ENCODE measurements around the gene DCLK1.

- TF ChIP-seq CTCF (IDR thresholded peaks at IDR 0.05) (no peak), POLR2A (IDR thresholded peaks at IDR 0.05) (no peak), POLR2AphosphoS5 (IDR thresholded peaks at IDR 0.05) (no peak)
Observed at GRCh38 chr13:35850569-35850968, 280.6 kb downstream of the DCLK1 start.

All from prostate gland (tissue), 2 donors.